ENCODE data around the gene BBS12.

DNA sequence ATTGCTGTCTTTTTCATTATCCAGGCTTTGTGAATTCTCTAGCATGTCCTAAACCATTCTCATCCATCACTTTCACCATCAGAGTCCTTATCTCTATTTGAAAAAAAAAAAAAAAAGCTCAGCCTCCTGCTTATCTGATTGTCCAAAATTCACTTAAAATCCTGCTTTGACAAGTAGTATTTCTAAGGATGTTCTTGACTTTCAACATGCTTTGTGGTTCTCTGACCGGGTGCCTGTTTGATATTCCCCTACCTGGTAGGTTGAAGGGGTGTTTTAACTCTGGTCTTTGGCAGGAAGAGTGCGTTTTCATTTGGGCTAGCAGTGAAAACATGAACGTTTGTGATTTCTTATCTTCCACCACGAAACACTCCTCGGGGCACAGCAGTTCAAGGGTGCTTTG, 17.3 kb upstream of the BBS12 start:
- TF ChIP-seq, protein P1, sequence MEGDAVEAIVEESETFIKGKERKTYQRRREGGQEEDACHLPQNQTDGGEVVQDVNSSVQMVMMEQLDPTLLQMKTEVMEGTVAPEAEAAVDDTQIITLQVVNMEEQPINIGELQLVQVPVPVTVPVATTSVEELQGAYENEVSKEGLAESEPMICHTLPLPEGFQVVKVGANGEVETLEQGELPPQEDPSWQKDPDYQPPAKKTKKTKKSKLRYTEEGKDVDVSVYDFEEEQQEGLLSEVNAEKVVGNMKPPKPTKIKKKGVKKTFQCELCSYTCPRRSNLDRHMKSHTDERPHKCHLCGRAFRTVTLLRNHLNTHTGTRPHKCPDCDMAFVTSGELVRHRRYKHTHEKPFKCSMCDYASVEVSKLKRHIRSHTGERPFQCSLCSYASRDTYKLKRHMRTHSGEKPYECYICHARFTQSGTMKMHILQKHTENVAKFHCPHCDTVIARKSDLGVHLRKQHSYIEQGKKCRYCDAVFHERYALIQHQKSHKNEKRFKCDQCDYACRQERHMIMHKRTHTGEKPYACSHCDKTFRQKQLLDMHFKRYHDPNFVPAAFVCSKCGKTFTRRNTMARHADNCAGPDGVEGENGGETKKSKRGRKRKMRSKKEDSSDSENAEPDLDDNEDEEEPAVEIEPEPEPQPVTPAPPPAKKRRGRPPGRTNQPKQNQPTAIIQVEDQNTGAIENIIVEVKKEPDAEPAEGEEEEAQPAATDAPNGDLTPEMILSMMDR (conservative IDR thresholded peaks at IDR 0.05), result no peak
- TF ChIP-seq ZFX (IDR thresholded peaks at IDR 0.05), result no peak

Data from C4-2B (cell line).